ENCODE results near the gene CFP.
A peak's percentile ranks its signal among the peaks of the same experiment; 100 is the strongest.

The CFP gene

DNA sequence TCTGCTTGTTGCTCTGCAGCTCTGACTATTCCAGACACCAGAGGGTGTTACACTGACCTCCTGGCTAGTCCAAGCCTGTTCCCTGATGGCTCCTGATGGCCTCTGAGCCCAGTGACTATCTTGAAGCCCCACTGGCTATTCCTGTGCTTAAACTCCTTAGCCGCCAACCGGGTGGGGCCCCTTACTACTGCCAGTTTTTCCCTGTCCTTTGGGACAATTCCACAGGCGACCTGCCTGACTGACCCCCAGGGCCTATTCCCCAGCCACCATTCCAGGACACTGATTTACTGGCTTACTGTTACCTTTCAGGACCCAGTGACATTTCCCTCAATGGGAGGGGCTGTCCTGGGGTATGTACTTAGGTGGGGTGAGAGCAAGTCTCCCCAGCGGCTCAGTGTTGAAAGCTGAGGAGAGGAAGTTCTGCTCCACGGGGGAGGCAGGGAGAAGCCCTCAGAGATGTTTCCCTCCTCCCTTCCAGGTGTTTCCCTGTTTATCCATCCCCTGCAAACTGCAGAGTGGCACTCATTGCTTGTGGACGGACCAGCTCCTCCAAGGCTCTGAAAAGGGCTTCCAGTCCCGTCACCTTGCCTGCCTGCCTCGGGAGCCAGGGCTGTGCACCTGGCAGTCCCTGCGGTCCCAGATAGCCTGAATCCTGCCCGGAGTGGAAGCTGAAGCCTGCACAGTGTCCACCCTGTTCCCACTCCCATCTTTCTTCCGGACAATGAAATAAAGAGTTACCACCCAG, 43.5 kb downstream of the CFP start:
- TF ChIP-seq ZNF274 (IDR thresholded peaks at IDR 0.05; ENCODE audit: low read depth, low read length) = no peak
- no peak for TF ChIP-seq YY1 (IDR thresholded peaks at IDR 0.05; ENCODE audit: insufficient read depth, insufficient read length)
- no peak for TF ChIP-seq SUZ12 (IDR thresholded peaks at IDR 0.05; ENCODE audit: extremely low read depth, insufficient read depth, insufficient read length)
- no peak overlapping the region for H3K9ac ChIP-seq (ENCODE audit: insufficient read length, low read depth)

DNA sequence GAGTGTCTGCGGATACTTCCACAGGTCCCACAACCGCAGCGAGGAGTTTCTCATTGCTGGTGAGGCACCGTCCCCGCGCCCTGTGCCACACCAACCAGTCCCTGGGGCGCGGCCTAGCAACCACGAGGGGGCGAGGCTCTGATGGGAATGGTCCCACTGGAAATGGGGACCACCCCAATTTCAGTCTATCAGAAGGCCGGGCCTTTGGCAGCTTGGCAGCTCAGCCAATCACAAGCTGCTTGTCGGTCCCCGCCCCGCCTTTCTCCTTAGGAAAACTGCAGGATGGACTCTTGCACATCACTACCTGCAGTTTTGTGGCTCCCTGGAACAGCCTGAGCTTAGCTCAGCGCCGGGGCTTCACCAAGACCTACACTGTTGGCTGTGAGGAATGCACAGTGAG, 44.5 kb downstream of the CFP start:
- no peaks in the 10 kb centered on the region for H3K9me3 ChIP-seq (ENCODE audit: insufficient read depth, low read length)
- no peak overlapping the region for H3K9ac ChIP-seq (ENCODE audit: insufficient read length, low read depth)
- H3K4me1 ChIP-seq (ENCODE audit: insufficient read depth, insufficient read length) = peaks cover 4% of the 10 kb centered on the region
- H3K4me3 ChIP-seq (ENCODE audit: insufficient read length, low read depth) = no peak overlapping the region
- DNase-seq (ENCODE audit: low read depth, low spot score) = no peak
- peaks cover 37% of the 10 kb centered on the region for H3K36me3 ChIP-seq (ENCODE audit: insufficient read depth, insufficient read length, low read length)
- no peaks in the 10 kb centered on the region for H3K27me3 ChIP-seq (ENCODE audit: insufficient read depth, insufficient read length)
- no peak for TF ChIP-seq SUZ12 (IDR thresholded peaks at IDR 0.05; ENCODE audit: extremely low read depth, insufficient read depth, insufficient read length)
- no peak for TF ChIP-seq YY1 (IDR thresholded peaks at IDR 0.05; ENCODE audit: insufficient read depth, insufficient read length)
- no peak for TF ChIP-seq ZNF274 (IDR thresholded peaks at IDR 0.05; ENCODE audit: low read depth, low read length)

More for the DNA sequence above, 43.5 kb downstream of the CFP start:
- Histone ChIP-seq H3K36me3 (ENCODE audit: insufficient read depth, insufficient read length, low read length) (peaks cover 37% of the 10 kb centered on the region), H3K9me3 (ENCODE audit: insufficient read depth, low read length) (no peaks in the 10 kb centered on the region), H3K4me3 (ENCODE audit: insufficient read length, low read depth) (no peak overlapping the region), H3K4me1 (ENCODE audit: insufficient read depth, insufficient read length) (peaks cover 4% of the 10 kb centered on the region), H3K27me3 (ENCODE audit: insufficient read depth, insufficient read length) (no peaks in the 10 kb centered on the region)
- DNase-seq (ENCODE audit: low read depth, low spot score) = no peak

DNA sequence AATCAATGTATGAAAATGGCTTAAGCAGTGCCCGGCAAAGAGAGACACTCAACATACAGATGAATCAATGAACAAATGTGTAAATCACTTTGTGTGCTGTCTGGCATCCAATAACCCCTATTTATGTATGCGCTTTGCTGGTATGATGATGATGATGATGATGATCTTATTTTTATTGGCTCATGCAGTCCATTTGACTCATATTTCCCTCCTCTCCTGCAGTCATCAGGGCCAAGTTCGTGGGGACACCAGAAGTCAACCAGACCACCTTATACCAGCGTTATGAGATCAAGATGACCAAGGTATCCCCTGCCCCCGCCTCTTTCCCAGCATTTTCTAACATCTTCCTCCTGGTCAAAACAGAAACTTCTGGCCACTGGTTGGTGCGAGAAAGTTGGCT, 45.0 kb downstream of the CFP start:
- H3K27me3 ChIP-seq (ENCODE audit: insufficient read depth, insufficient read length) = no peaks in the 10 kb centered on the region
- no peak for DNase-seq (ENCODE audit: low read depth, low spot score)
- H3K36me3 ChIP-seq (ENCODE audit: insufficient read depth, insufficient read length, low read length) = peaks cover 37% of the 10 kb centered on the region
- no peak overlapping the region for H3K9ac ChIP-seq (ENCODE audit: insufficient read length, low read depth)
- peaks cover 4% of the 10 kb centered on the region for H3K4me1 ChIP-seq (ENCODE audit: insufficient read depth, insufficient read length)
- TF ChIP-seq ZNF274 (IDR thresholded peaks at IDR 0.05; ENCODE audit: low read depth, low read length) (no peak), SUZ12 (IDR thresholded peaks at IDR 0.05; ENCODE audit: extremely low read depth, insufficient read depth, insufficient read length) (no peak)
- no peaks in the 10 kb centered on the region for H3K9me3 ChIP-seq (ENCODE audit: insufficient read depth, low read length)
- no peak overlapping the region for H3K4me3 ChIP-seq (ENCODE audit: insufficient read length, low read depth)

DNA sequence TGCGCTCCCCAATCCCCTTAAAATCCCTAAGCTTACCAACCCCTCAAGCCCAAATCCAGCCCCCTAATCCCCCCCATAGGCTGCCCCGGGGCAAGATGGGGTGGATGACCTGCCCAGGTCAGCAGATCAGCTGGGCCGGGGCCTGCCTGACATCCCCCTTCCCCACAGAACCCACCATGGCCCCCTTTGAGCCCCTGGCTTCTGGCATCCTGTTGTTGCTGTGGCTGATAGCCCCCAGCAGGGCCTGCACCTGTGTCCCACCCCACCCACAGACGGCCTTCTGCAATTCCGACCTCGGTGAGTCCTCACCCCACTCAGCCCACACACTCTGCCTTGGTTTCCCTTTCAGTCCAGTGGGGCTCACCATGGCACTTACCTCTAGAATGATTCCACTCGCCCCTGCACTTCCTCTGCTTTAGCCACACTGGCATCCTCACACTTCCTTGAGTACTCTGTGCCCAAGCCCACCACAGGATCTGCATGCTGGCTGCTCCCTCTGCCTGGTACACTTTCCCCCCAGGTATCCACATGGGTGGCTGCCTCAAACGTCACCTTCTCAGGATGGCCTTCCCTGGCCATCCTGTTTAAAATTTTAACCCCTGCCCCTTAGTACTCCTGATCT, 46.4 kb downstream of the CFP start:
- Histone ChIP-seq H3K4me3 (ENCODE audit: insufficient read length, low read depth) (peak overlapping the region; percentile 21), H3K9me3 (ENCODE audit: insufficient read depth, low read length) (no peaks in the 10 kb centered on the region), H3K36me3 (ENCODE audit: insufficient read depth, insufficient read length, low read length) (peaks cover 37% of the 10 kb centered on the region), H3K27me3 (ENCODE audit: insufficient read depth, insufficient read length) (no peaks in the 10 kb centered on the region), H3K9ac (ENCODE audit: insufficient read length, low read depth) (no peak overlapping the region), H3K4me1 (ENCODE audit: insufficient read depth, insufficient read length) (peaks cover 9% of the 10 kb centered on the region)
- DNase-seq (ENCODE audit: low read depth, low spot score) = no peak
- no peak for TF ChIP-seq YY1 (IDR thresholded peaks at IDR 0.05; ENCODE audit: insufficient read depth, insufficient read length)

DNA sequence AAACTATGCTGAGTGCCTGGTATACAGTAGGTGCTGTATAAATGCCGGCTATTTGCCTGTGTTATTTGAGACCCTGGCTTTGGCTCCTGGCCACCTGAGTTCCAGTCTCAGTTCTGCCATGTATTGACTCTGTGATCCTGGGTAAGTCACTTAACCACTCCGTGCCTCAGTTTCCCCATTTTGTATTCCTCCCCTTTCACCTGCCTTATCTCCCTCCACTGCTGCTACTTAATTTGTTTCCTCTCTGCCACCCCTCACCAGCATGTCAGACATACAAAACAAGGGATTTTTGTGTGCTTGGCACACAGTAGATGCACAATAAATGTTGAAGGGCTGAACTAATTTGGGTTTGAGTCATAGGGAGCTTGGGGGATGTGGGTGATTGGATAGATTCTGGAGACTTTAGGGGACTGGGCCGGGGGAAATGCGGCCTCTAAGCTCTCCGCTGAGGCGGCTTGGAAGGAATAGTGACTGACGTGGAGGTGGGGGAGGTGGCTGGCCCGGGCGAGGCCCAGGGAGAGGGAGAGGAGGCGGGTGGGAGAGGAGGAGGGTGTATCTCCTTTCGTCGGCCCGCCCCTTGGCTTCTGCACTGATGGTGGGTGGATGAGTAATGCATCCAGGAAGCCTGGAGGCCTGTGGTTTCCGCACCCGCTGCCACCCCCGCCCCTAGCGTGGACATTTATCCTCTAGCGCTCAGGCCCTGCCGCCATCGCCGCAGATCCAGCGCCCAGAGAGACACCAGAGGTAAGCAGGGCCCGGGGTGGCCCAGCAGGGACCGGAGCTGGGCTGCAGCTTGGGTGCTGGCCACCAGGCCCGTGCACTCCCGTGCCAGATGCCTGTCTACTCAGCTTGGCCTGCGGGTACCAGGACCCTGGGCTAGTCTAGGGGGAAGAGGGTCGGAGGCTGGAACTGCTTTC, 47.7 kb downstream of the CFP start, which contains the start of gene TIMP1:
TIMP1 (plus strand) TSS at position 706 of the 917 bp plus-strand sequence. CDS start 980 bp downstream, outside the sequence.
- Histone ChIP-seq H3K9me3 (ENCODE audit: insufficient read depth, low read length) (no peaks in the 10 kb centered on the region), H3K4me3 (ENCODE audit: insufficient read length, low read depth) (peak within 1 kb of the TSS; percentile 88), H3K27me3 (ENCODE audit: insufficient read depth, insufficient read length) (no peaks in the 10 kb centered on the region), H3K36me3 (ENCODE audit: insufficient read depth, insufficient read length, low read length) (peaks cover 34% of the 10 kb centered on the region), H3K9ac (ENCODE audit: insufficient read length, low read depth) (peak within 1 kb of the TSS; percentile 88), H3K4me1 (ENCODE audit: insufficient read depth, insufficient read length) (peaks cover 17% of the 10 kb centered on the region)
- peak; percentile 73 for DNase-seq (ENCODE audit: low read depth, low spot score)
- TF ChIP-seq SUZ12 (IDR thresholded peaks at IDR 0.05; ENCODE audit: extremely low read depth, insufficient read depth, insufficient read length) = no peak
- no peak for TF ChIP-seq ZNF274 (IDR thresholded peaks at IDR 0.05; ENCODE audit: low read depth, low read length)
- no peak for TF ChIP-seq YY1 (IDR thresholded peaks at IDR 0.05; ENCODE audit: insufficient read depth, insufficient read length)

DNA sequence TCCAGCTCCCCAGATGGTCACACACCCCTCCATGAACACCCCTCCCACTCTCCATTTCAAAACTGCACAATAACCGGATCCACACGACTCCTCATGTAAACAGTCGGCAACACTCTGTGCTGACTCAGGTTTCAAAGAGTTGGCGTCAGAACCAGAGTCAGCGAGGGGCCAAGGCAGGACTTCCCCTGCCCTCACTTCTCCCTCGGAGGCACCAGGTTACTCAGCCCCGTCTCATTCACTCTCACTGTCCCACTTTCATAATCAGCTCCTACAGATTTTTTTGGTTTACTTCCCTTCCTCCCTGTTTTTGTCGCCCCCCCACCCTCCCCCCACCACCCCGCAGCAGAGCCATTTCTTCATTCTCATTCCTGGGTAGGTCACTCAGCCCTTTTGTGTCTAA, 50.2 kb downstream of the CFP start:
- TF ChIP-seq YY1 (IDR thresholded peaks at IDR 0.05; ENCODE audit: insufficient read depth, insufficient read length) = no peak
- TF ChIP-seq ZNF274 (IDR thresholded peaks at IDR 0.05; ENCODE audit: low read depth, low read length) = no peak
- TF ChIP-seq SUZ12 (IDR thresholded peaks at IDR 0.05; ENCODE audit: extremely low read depth, insufficient read depth, insufficient read length) = no peak
- Histone ChIP-seq H3K36me3 (ENCODE audit: insufficient read depth, insufficient read length, low read length) (peaks cover 17% of the 10 kb centered on the region), H3K27me3 (ENCODE audit: insufficient read depth, insufficient read length) (no peaks in the 10 kb centered on the region), H3K4me3 (ENCODE audit: insufficient read length, low read depth) (no peak overlapping the region), H3K9me3 (ENCODE audit: insufficient read depth, low read length) (no peaks in the 10 kb centered on the region), H3K4me1 (ENCODE audit: insufficient read depth, insufficient read length) (peaks cover 17% of the 10 kb centered on the region), H3K9ac (ENCODE audit: insufficient read length, low read depth) (no peak overlapping the region)
- no peak for DNase-seq (ENCODE audit: low read depth, low spot score)

DNA sequence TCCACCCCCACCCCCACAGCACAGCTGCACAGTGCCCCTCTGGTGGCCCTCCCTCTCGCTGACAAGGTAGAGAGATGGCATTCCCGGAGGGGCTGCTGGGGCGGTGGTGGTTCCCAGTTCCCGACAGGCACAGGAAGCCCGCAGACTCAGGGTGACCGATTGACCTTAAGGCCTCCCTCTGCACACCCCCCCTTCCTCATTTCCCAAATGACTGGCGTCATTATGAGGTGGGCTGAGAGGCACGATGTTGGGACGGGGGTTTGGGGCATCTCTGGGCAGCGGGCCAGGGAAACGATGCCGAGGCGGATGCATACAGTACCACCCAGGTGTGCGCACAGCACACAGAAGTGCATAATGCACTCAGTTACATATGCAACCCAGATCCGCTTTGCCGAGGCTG, 51.0 kb downstream of the CFP start:
- DNase-seq (ENCODE audit: low read depth, low spot score) = no peak
- no peaks in the 10 kb centered on the region for H3K27me3 ChIP-seq (ENCODE audit: insufficient read depth, insufficient read length)
- peaks cover 14% of the 10 kb centered on the region for H3K36me3 ChIP-seq (ENCODE audit: insufficient read depth, insufficient read length, low read length)
- no peak overlapping the region for H3K9ac ChIP-seq (ENCODE audit: insufficient read length, low read depth)
- H3K4me3 ChIP-seq (ENCODE audit: insufficient read length, low read depth) = no peak overlapping the region
- peaks cover 17% of the 10 kb centered on the region for H3K4me1 ChIP-seq (ENCODE audit: insufficient read depth, insufficient read length)
- TF ChIP-seq YY1 (IDR thresholded peaks at IDR 0.05; ENCODE audit: insufficient read depth, insufficient read length) (no peak), ZNF274 (IDR thresholded peaks at IDR 0.05; ENCODE audit: low read depth, low read length) (no peak), SUZ12 (IDR thresholded peaks at IDR 0.05; ENCODE audit: extremely low read depth, insufficient read depth, insufficient read length) (no peak)
- no peaks in the 10 kb centered on the region for H3K9me3 ChIP-seq (ENCODE audit: insufficient read depth, low read length)

Data from NT2/D1 (cell line).